ENCODE data around the gene STX4.

The STX4 gene

GRCh38 chr16:30992931-30993816, 40.2 kb upstream of the STX4 start:
- in situ Hi-C loops (cut with HindIII; ENCODE audit: low pct_unique_long_range_greater_than_20kb, low sequenced_read_pairs): no loop called here
- no peak for DNase-seq (ENCODE audit: low read depth in 1 of 2, low spot score in 1 of 2)
- no peak for TF ChIP-seq JUND (IDR thresholded peaks at IDR 0.05; ENCODE audit: low read depth)

GRCh38 chr16:30995927-30996323, 37.4 kb upstream of the STX4 start:
- in situ Hi-C loops (cut with HindIII; ENCODE audit: low pct_unique_long_range_greater_than_20kb, low sequenced_read_pairs): no loop called here
- no peak for TF ChIP-seq JUND (IDR thresholded peaks at IDR 0.05; ENCODE audit: low read depth)
- no peak for DNase-seq (ENCODE audit: low read depth in 1 of 2, low spot score in 1 of 2)

GRCh38 chr16:30996324-30996984, 36.9 kb upstream of the STX4 start:
- TF ChIP-seq JUND (IDR thresholded peaks at IDR 0.05; ENCODE audit: low read depth): no peak
- DNase-seq (ENCODE audit: low read depth in 1 of 2, low spot score in 1 of 2): no peak
- in situ Hi-C loops (cut with HindIII; ENCODE audit: low pct_unique_long_range_greater_than_20kb, low sequenced_read_pairs): no loop called here

- no peak for TF ChIP-seq JUND (IDR thresholded peaks at IDR 0.05; ENCODE audit: low read depth)
- in situ Hi-C loops (cut with HindIII; ENCODE audit: low pct_unique_long_range_greater_than_20kb, low sequenced_read_pairs): no loop called here
- DNase-seq (ENCODE audit: low read depth in 1 of 2, low spot score in 1 of 2): peak; percentile 85 to 94
Observed at GRCh38 chr16:30996985-30997724, 36.2 kb upstream of the STX4 start.

- DNase-seq (ENCODE audit: low read depth in 1 of 2, low spot score in 1 of 2): no peak
- no peak for TF ChIP-seq JUND (IDR thresholded peaks at IDR 0.05; ENCODE audit: low read depth)
- in situ Hi-C loops (cut with HindIII; ENCODE audit: low pct_unique_long_range_greater_than_20kb, low sequenced_read_pairs): no loop called here
Observed at GRCh38 chr16:30997725-30998711, 35.3 kb upstream of the STX4 start.

GRCh38 chr16:30998852-30999761, 34.3 kb upstream of the STX4 start:
- in situ Hi-C loops (cut with HindIII; ENCODE audit: low pct_unique_long_range_greater_than_20kb, low sequenced_read_pairs): no loop called here
- no peak for TF ChIP-seq JUND (IDR thresholded peaks at IDR 0.05; ENCODE audit: low read depth)
- no peak for DNase-seq (ENCODE audit: low read depth in 1 of 2, low spot score in 1 of 2)

- in situ Hi-C loops (cut with HindIII; ENCODE audit: low pct_unique_long_range_greater_than_20kb, low sequenced_read_pairs): no loop called here
- no peak for DNase-seq (ENCODE audit: low read depth in 1 of 2, low spot score in 1 of 2)
- TF ChIP-seq JUND (IDR thresholded peaks at IDR 0.05; ENCODE audit: low read depth): no peak
Observed at GRCh38 chr16:31000671-31001382, 32.5 kb upstream of the STX4 start.

- TF ChIP-seq JUND (IDR thresholded peaks at IDR 0.05; ENCODE audit: low read depth): no peak
- no peak for DNase-seq (ENCODE audit: low read depth in 1 of 2, low spot score in 1 of 2)
- in situ Hi-C loops (cut with HindIII; ENCODE audit: low pct_unique_long_range_greater_than_20kb, low sequenced_read_pairs): no loop called here
Observed at GRCh38 chr16:31001507-31002249, 31.7 kb upstream of the STX4 start.

- TF ChIP-seq JUND (IDR thresholded peaks at IDR 0.05; ENCODE audit: low read depth): no peak
- in situ Hi-C loops (cut with HindIII; ENCODE audit: low pct_unique_long_range_greater_than_20kb, low sequenced_read_pairs): no loop called here
- peak; percentile 91 to 92 for DNase-seq (ENCODE audit: low read depth in 1 of 2, low spot score in 1 of 2)
Observed at GRCh38 chr16:31002250-31002700, 31.1 kb upstream of the STX4 start.

GRCh38 chr16:31002862-31003341, 30.5 kb upstream of the STX4 start:
- TF ChIP-seq JUND (IDR thresholded peaks at IDR 0.05; ENCODE audit: low read depth): no peak
- no peak for DNase-seq (ENCODE audit: low read depth in 1 of 2, low spot score in 1 of 2)
- in situ Hi-C loops (cut with HindIII; ENCODE audit: low pct_unique_long_range_greater_than_20kb, low sequenced_read_pairs): no loop called here

Measured in T47D (cell line).